Subcutaneous adipose tissue (tissue), 4 donors: ENCODE results near the gene C2orf72. TPM values are rescaled to one million over a fixed set of nuclear protein-coding genes. Genes with fewer than 3 reads are reported as not detected.

Experiments used
- total RNA-seq, 4 donors: library from RNA; depleted of rRNA; stranded (reverse); fragments of >200 nt; gene quantifications; one replicate each; pipeline ENCODE4 v1.1.0, GENCODE V29; 2016
- TF ChIP-seq, protein P1 (sequence below): fragments of 450-650 bp; IDR thresholded peaks from one replicate; pipeline ENCODE4 v1.5.1; 2016; ENCODE audit warnings: low read depth, mild to moderate bottlenecking, control low read depth, antibody characterized with exemption, moderate library complexity

Gene C2orf72
- 1 to 10 TPM in 1 of 4 donors, under 1 TPM in 2, not detected in 1; 0.17 to 1.3 (median 0.49) TPM for total RNA-seq

DNA sequence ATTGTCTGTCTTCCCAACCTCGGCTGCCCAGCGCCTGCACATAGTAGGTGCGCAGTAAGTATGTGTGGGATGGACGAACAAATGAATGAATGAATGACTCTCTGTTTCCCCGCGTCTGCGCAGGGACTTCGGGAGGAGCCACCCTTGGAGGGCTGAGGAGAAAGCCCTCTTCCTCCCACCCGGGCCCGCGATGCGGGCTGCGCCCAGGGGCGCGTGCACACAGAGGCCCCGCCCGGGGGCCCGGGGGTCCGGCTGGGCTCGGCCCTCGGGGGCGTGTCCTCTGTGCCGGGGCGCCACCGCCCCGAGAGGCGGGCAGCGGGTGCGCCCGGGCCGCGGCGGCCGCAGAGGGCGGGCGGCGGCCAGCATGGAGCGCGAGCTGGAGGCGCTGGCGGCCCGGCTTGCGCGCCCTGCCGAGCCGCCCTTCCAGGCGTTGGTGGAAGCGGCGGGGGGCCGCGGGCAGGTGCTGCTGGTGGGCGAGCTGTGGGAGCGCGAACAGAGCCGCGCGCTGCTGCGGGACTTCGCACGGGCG lies at the start of gene C2orf72:
Gene C2orf72, plus strand, starts transcription at position 322 of the 529 bp plus-strand sequence. Its CDS starts 43 bp downstream, at position 365.
- TF ChIP-seq, protein P1, sequence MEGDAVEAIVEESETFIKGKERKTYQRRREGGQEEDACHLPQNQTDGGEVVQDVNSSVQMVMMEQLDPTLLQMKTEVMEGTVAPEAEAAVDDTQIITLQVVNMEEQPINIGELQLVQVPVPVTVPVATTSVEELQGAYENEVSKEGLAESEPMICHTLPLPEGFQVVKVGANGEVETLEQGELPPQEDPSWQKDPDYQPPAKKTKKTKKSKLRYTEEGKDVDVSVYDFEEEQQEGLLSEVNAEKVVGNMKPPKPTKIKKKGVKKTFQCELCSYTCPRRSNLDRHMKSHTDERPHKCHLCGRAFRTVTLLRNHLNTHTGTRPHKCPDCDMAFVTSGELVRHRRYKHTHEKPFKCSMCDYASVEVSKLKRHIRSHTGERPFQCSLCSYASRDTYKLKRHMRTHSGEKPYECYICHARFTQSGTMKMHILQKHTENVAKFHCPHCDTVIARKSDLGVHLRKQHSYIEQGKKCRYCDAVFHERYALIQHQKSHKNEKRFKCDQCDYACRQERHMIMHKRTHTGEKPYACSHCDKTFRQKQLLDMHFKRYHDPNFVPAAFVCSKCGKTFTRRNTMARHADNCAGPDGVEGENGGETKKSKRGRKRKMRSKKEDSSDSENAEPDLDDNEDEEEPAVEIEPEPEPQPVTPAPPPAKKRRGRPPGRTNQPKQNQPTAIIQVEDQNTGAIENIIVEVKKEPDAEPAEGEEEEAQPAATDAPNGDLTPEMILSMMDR = no peak

DNA sequence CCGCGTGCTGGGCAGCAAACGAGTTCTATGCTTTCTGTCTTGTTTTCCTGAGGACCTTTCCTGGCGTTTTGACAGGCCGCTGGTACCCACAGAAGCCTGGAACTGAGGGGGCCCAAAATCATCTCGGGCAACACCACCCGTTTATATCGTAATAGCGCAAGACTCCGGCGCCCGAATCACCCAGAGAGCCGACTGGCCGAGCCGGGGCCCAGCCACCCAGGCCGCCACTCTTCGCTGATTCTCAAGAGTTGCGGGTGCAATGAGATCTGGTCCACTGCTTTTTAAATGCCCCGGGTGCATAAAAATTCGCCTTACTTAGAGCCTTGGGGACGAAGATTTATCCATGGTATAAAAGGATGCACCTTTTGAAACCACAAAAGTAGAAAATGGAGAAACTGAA lies 47.6 kb upstream of the C2orf72 start:
- TF ChIP-seq, protein P1 = no peak

DNA sequence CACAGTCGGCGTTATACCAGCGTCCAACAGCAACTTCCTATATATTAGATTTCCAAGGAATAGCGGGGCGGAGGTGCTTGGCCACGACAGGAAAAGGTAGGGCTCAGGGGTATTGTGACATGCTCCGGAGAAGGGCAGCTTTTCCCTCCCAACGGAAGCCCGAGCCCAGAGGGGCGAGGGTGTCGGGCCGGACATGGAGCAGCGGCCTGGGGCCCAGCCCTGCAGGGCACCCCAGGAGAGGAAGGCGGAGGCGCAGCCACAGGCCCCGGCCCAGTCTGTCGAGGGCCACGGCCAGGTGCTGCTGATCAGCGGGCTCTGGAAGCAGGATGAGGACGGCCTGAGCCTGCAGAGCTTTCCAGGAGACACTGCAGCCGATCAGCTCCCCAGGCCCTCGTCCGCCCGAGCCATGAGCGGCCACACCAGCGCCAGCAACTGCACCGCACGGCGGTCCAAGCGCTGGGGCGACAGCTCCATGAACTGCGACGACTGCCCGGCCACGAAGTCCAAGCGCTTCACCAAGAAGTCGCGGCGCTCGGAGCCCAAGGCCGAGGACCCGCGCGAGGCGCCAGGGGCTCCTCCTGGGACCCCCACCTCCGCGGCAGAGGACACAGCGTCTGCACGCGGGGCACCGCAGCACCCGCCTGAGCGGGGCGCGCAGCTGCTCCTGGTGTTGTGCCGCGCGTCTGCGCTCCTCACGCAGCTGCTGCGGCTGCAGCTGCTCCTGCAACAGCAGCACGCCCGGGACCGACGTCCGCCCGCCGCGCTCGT lies 47.0 kb upstream of the C2orf72 start:
- TF ChIP-seq, protein P1 = no peak

DNA sequence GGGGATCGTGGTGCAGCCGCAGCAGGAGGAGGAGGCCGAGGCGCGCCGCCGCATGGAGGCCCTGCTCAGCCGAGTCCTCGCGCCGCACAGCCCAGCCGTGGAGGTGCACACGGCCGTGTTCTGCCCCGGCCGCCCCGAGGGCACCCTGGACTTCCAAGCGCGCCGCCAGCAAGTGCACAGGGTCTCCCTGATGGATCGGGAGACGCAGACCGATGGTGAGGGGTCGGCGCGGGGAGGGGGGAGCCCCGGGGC lies 46.5 kb upstream of the C2orf72 start:
- TF ChIP-seq, protein P1 = no peak

DNA sequence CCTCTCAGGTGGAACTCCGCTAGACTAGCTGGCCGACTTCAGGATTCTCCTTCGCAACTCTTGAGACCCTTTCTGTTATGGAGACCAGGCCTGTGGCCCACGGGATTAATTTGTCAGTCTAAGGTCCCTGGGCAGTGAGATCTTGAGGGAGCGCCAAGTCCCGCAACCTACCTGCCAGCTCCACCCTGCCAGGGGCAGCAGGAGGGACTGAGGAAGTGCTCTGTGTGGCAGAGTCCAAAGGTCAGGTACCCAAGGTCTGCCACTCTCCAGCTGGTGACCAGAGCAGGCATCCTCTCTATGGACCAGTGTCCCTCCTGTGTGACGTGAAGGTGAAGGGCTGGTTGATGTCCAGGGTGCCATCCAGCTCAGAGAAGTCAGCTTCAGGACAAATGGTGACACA lies 45.7 kb upstream of the C2orf72 start:
- TF ChIP-seq, protein P1 = no peak

DNA sequence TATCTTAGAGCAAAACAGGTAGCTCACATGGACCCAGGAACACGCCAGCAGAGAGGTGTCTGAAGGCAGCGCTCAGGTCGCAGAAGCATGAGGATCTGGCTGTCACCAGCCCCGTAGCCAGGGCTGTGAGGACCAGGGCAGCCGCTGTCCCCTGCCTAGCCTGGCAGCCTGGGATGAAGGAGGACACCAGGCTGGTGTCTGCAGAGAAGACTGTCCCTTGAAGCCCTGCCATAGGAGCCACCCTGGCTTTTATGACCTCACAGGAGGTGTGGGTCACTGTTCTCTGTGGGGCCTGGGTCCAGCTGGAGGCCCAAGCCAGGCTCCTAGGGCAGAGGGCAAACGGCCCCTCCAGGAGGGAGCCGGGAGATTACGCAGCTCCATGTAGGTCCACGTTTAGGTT lies 41.5 kb upstream of the C2orf72 start, which contains the start of gene SPATA3:
Gene SPATA3, plus strand, starts transcription at position 301 of the 400 bp plus-strand sequence. CDS start 113 bp downstream, outside the sequence.
- TF ChIP-seq, protein P1 = no peak

DNA sequence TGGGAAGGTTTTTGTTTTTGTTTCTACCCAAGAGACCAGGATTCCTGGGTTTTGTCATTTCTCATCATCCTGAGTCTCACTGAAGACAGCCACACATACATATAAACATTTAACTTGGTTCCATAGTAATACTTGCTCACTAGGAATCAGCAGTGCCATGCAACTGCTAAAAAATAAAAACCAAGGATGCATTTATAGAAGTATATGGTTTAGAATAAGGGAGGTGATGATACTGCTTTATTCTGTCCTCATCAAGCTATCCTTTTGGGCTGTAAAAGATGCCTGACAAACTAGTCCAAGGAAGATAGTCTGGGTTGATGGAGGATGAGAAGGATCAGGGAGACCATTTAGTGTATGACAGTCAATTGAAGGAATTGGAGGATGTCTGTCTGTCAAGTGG lies 40.7 kb upstream of the C2orf72 start:
- TF ChIP-seq, protein P1 = no peak
